SKM-1 (cell line): ENCODE results near the gene AP3S2.
A peak's percentile ranks its signal among the peaks of the same experiment; 100 is the strongest.
"Not testable (repeated sequence)": the region's sequence is repeated elsewhere in the genome, so short reads cannot be mapped to it uniquely, and the experiment has no call there.

Source experiments
- DNase-seq: peaks from one replicate; lab custom pipeline; 2025; ENCODE audit not compliant: unreplicated experiment; lab: John Stamatoyannopoulos, UW

AP3S2 gene

GRCh38 chr15:89869490-89869889 is 24.3 kb downstream of the AP3S2 start:
- DNase-seq: not testable (repeated sequence)

- DNase-seq: no peak
These were observed 28.6 kb downstream of the AP3S2 start for GRCh38 chr15:89864958-89865739.

- DNase-seq: no peak
These were observed 29.9 kb downstream of the AP3S2 start for GRCh38 chr15:89863918-89864317.

GRCh38 chr15:89860891-89861290 is 32.9 kb downstream of the AP3S2 start:
- DNase-seq: no peak

GRCh38 chr15:89860431-89860830 is 33.4 kb downstream of the AP3S2 start:
- DNase-seq: no peak

GRCh38 chr15:89858661-89859458 is 34.9 kb downstream of the AP3S2 start:
- DNase-seq: no peak

- DNase-seq: no peak
These were observed 36.1 kb downstream of the AP3S2 start for GRCh38 chr15:89857673-89858072.

- no peak for DNase-seq
These were observed 37.8 kb downstream of the AP3S2 start for GRCh38 chr15:89855948-89856347.

- not testable (repeated sequence) for DNase-seq
These were observed 38.9 kb downstream of the AP3S2 start for GRCh38 chr15:89854863-89855262.

GRCh38 chr15:89852342-89852995 is 41.3 kb downstream of the AP3S2 start:
- no peak for DNase-seq

GRCh38 chr15:89851673-89852341 is 42.0 kb downstream of the AP3S2 start:
- DNase-seq: peak; percentile 9

- no peak for DNase-seq
These were observed 44.9 kb downstream of the AP3S2 start for GRCh38 chr15:89848970-89849292.

GRCh38 chr15:89847101-89847500 is 46.7 kb downstream of the AP3S2 start:
- DNase-seq: no peak

GRCh38 chr15:89845305-89845893 is 48.4 kb downstream of the AP3S2 start:
- DNase-seq: no peak

GRCh38 chr15:89841962-89842361 is 51.8 kb downstream of the AP3S2 start:
- DNase-seq: no peak

GRCh38 chr15:89841306-89841705 is 52.5 kb downstream of the AP3S2 start:
- DNase-seq: no peak

GRCh38 chr15:89839167-89839810 is 54.5 kb downstream of the AP3S2 start:
- no peak for DNase-seq

- DNase-seq: no peak
These were observed 56.0 kb downstream of the AP3S2 start for GRCh38 chr15:89837830-89838178.

- peak; percentile 35 for DNase-seq
These were observed 56.5 kb downstream of the AP3S2 start for GRCh38 chr15:89837134-89837829.
